Ascending aorta (tissue), 2 donors: ENCODE data around the gene SLC38A5. TPM values are rescaled to one million over a fixed set of nuclear protein-coding genes. Genes with fewer than 3 reads are reported as not detected.

Experiments used
- DNase-seq, 2 donors: peaks; one replicate each; pipeline ENCODE4 v3.0.0-alpha.2; 2019; ENCODE audit warnings: low spot score in 2 of 2
- H3K27ac ChIP-seq, 2 donors: fragments of 200-600 bp; sonication (generic); one replicate each; pipeline ENCODE4 v1.5.1; 2016 to 2017; ENCODE audit warnings: mild to moderate bottlenecking in 1 of 2
- H3K27me3 ChIP-seq: fragments of 200-600 bp; sonication (generic); one replicate; pipeline ENCODE4 v1.5.1; 2017
- H3K36me3 ChIP-seq, 2 donors: fragments of 200-600 bp; sonication (generic); one replicate each; pipeline ENCODE4 v1.5.1; 2016
- H3K4me1 ChIP-seq, 2 donors: fragments of 200-600 bp; sonication (generic); one replicate each; pipeline ENCODE4 v1.5.1; 2016 to 2017; ENCODE audit warnings: mild to moderate bottlenecking in 1 of 2
- H3K4me3 ChIP-seq, 2 donors: fragments of 200-600 bp; sonication (generic); one replicate each; pipeline ENCODE4 v1.5.1; 2016 to 2017; ENCODE audit warnings: mild to moderate bottlenecking in 1 of 2
- H3K9me3 ChIP-seq, 2 donors: fragments of 200-600 bp; sonication (generic); one replicate each; pipeline ENCODE4 v1.5.1; 2016
- CTCF ChIP-seq, 3 experiments: fragments of 200-600 bp in 2 of 3; fragments of 450-650 bp in 1 of 3; sonication (generic) in 2 of 3; IDR thresholded peaks; one replicate each; pipeline ENCODE4 v1.5.1; 2016 to 2019; ENCODE audit warnings: antibody characterized with exemption in 3 of 3, mild to moderate bottlenecking in 1 of 3, moderate library complexity in 1 of 3
- intact Hi-C: fragments of 100-400 bp; cut with DNase I; formaldehyde crosslinking; loops from one replicate; pipeline ENCODE4 v1.15.1; 2023
- total RNA-seq: library from RNA; depleted of rRNA; stranded (reverse); fragments of >200 nt; gene quantifications from one replicate; pipeline ENCODE4 v1.1.0, GENCODE V29; 2016

SLC38A5 gene
- total RNA-seq, 1 donor from 2014 or later, result 39.6 TPM

- H3K27ac ChIP-seq, result no peak overlapping the region
- no peaks in the 10 kb centered on the region for H3K27me3 ChIP-seq
- no peak for DNase-seq
- no peak for TF ChIP-seq CTCF (IDR thresholded peaks at IDR 0.05)
- H3K4me1 ChIP-seq, result no peaks in the 10 kb centered on the region
- H3K4me3 ChIP-seq, result no peak overlapping the region
- no peaks in the 10 kb centered on the region for H3K36me3 ChIP-seq
- intact Hi-C loops, result no loop called here
- H3K9me3 ChIP-seq, result no peaks in the 10 kb centered on the region
These were observed 21.7 kb upstream of the SLC38A5 start for GRCh38 chrX:48491809-48492208.

- no peak for DNase-seq
- Histone ChIP-seq H3K27ac (no peak overlapping the region), H3K9me3 (no peaks in the 10 kb centered on the region), H3K4me1 (no peaks in the 10 kb centered on the region), H3K4me3 (no peak overlapping the region), H3K27me3 (no peaks in the 10 kb centered on the region), H3K36me3 (no peaks in the 10 kb centered on the region)
- no peak for TF ChIP-seq CTCF (IDR thresholded peaks at IDR 0.05)
- intact Hi-C loops, result no loop called here
These were observed 20.6 kb upstream of the SLC38A5 start for GRCh38 chrX:48490661-48491060.

GRCh38 chrX:48489892-48490291 is 19.8 kb upstream of the SLC38A5 start:
- Histone ChIP-seq H3K27ac (no peak overlapping the region), H3K4me1 (no peaks in the 10 kb centered on the region), H3K27me3 (no peaks in the 10 kb centered on the region), H3K36me3 (no peaks in the 10 kb centered on the region), H3K9me3 (no peaks in the 10 kb centered on the region), H3K4me3 (no peak overlapping the region)
- TF ChIP-seq CTCF (IDR thresholded peaks at IDR 0.05), result no peak
- intact Hi-C loops, result no loop called here
- no peak for DNase-seq

- intact Hi-C loops, result no loop called here
- Histone ChIP-seq H3K9me3 (no peaks in the 10 kb centered on the region), H3K27me3 (no peaks in the 10 kb centered on the region), H3K36me3 (no peaks in the 10 kb centered on the region), H3K4me3 (no peak overlapping the region), H3K4me1 (no peaks in the 10 kb centered on the region), H3K27ac (no peak overlapping the region)
- DNase-seq, result no peak
- TF ChIP-seq CTCF (IDR thresholded peaks at IDR 0.05), result no peak
These were observed 19.2 kb upstream of the SLC38A5 start for GRCh38 chrX:48489296-48489695.

GRCh38 chrX:48488034-48488433 is 18.0 kb upstream of the SLC38A5 start:
- intact Hi-C loops, result no loop called here
- TF ChIP-seq CTCF (IDR thresholded peaks at IDR 0.05), result no peak
- no peak for DNase-seq
- Histone ChIP-seq H3K9me3 (no peaks in the 10 kb centered on the region), H3K27ac (no peak overlapping the region), H3K4me3 (no peak overlapping the region), H3K4me1 (no peaks in the 10 kb centered on the region), H3K36me3 (peaks cover 0 to 3% of the 10 kb centered on the region in 2 donors), H3K27me3 (no peaks in the 10 kb centered on the region)

GRCh38 chrX:48487362-48487798 is 17.3 kb upstream of the SLC38A5 start:
- Histone ChIP-seq H3K9me3 (no peaks in the 10 kb centered on the region), H3K4me1 (no peaks in the 10 kb centered on the region), H3K27me3 (no peaks in the 10 kb centered on the region), H3K4me3 (no peak overlapping the region), H3K36me3 (peaks cover 1 to 6% of the 10 kb centered on the region in 2 donors), H3K27ac (no peak overlapping the region)
- no peak for TF ChIP-seq CTCF (IDR thresholded peaks at IDR 0.05)
- no peak for DNase-seq
- intact Hi-C loops, result no loop called here
